H1 (cell line): Measurements from ENCODE around the gene ZNF282. TPM values are rescaled to one million over a fixed set of nuclear protein-coding genes. Genes with fewer than 3 reads are reported as not detected.

Experiments
- CTCF ChIA-PET: fragments of 300-600 bp; sonication (Branson Sonifier 250); formaldehyde crosslinking; loops from one replicate; lab custom pipeline; 2021; ENCODE audit not compliant: partially characterized antibody; lab: Charles Lee
- POLR2A ChIA-PET: fragments of 300-600 bp; sonication (Branson Sonifier 250); formaldehyde crosslinking; loops from one replicate; lab custom pipeline; 2021; ENCODE audit warnings: inconsistent platforms; ENCODE audit not compliant: partially characterized antibody; lab: Charles Lee
- DNase-seq, 2 experiments: peaks; one replicate each; pipeline versions ENCODE4 v3.0.0 to v3.0.0-alpha.2; 2010 to 2022; ENCODE audit warnings: low spot score in 2 of 2, low read depth in 1 of 2, mixed read lengths in 1 of 2
- FAIRE-seq: peaks from 2 replicates; lab custom pipeline; 2011; peaks lifted over from hg19 to GRCh38; lab: Jason Lieb, UNC
- H2AFZ ChIP-seq: 2 replicates; pipeline ENCODE4 v1.8.1; 2012; ENCODE audit warnings: low read length, inconsistent platforms
- H2AK5ac ChIP-seq: 2 replicates; pipeline ENCODE4 v1.6.1; 2013; ENCODE audit warnings: low read depth, low read length
- H2BK120ac ChIP-seq: replicated peaks from 2 replicates; pipeline ENCODE3; 2013; ENCODE audit warnings: low read depth, low read length, inconsistent platforms
- H2BK12ac ChIP-seq: 2 replicates; pipeline ENCODE4 v1.6.1; 2013; ENCODE audit warnings: low read depth, low read length
- H2BK15ac ChIP-seq: 2 replicates; pipeline ENCODE4 v1.6.1; 2013; ENCODE audit warnings: low read length
- H2BK20ac ChIP-seq: 2 replicates; pipeline ENCODE4 v1.6.1; 2013; ENCODE audit warnings: low read length
- H2BK5ac ChIP-seq: 2 replicates; pipeline ENCODE4 v1.6.1; 2013; ENCODE audit warnings: low read depth, low read length
- H3K14ac ChIP-seq: 2 replicates; pipeline ENCODE4 v1.6.1; 2013; ENCODE audit warnings: inconsistent platforms; ENCODE audit not compliant: insufficient read length
- H3K18ac ChIP-seq: 2 replicates; pipeline ENCODE4 v1.6.1; 2013; ENCODE audit warnings: low read length; ENCODE audit errors: extremely low read depth
- H3K23ac ChIP-seq: 2 replicates; pipeline ENCODE4 v1.6.1; 2013; ENCODE audit warnings: inconsistent platforms; ENCODE audit not compliant: insufficient read length
- H3K23me2 ChIP-seq: 2 replicates; pipeline ENCODE4 v1.6.1; 2013; ENCODE audit warnings: low read depth, low read length
- H3K27ac ChIP-seq: 2 replicates; pipeline ENCODE4 v1.6.1; 2011; ENCODE audit warnings: low read depth, low read length, inconsistent platforms
- H3K27me3 ChIP-seq, 4 experiments: replicated peaks in 1 of 4; 1 replicate in 1 of 4; 2 replicates in 3 of 4; pipeline versions ENCODE4 v1.6.1 to v1.8.1; 2011 to 2013; ENCODE audit warnings: low read length in 3 of 4, mild to moderate bottlenecking in 3 of 4, inconsistent platforms in 2 of 4, mixed read lengths in 2 of 4, moderate library complexity in 1 of 4; ENCODE audit not compliant: control insufficient read depth in 3 of 4, insufficient read depth in 3 of 4; ENCODE audit errors: extremely low read depth in 1 of 4
- H3K36me3 ChIP-seq, 4 experiments: 2 replicates each; pipeline versions ENCODE4 v1.6.1 to v1.8.1; 2011 to 2013; ENCODE audit warnings: mild to moderate bottlenecking in 4 of 4, low read length in 3 of 4, moderate library complexity in 2 of 4, control low read depth in 1 of 4, inconsistent platforms in 1 of 4; ENCODE audit not compliant: insufficient read depth in 4 of 4, control insufficient read depth in 2 of 4
- H3K4ac ChIP-seq: replicated peaks from 2 replicates; pipeline ENCODE3; 2013; ENCODE audit warnings: low read length, low read depth, mixed read lengths, inconsistent platforms; ENCODE audit not compliant: insufficient read length
- H3K4me1 ChIP-seq, 4 experiments: replicated peaks in 1 of 4; 1 replicate in 1 of 4; 2 replicates in 3 of 4; pipeline versions ENCODE4 v1.6.1 to v1.8.1; 2011 to 2013; ENCODE audit warnings: low read length in 3 of 4, inconsistent platforms in 2 of 4, mixed read lengths in 1 of 4; ENCODE audit not compliant: insufficient read depth in 4 of 4, control insufficient read depth in 3 of 4
- H3K4me2 ChIP-seq, 2 experiments: 2 replicates each; pipeline versions ENCODE4 v1.6.1 to v1.8.1; 2011 to 2013; ENCODE audit warnings: low read depth in 2 of 2, low read length in 2 of 2, control low read depth in 1 of 2, inconsistent platforms in 1 of 2, mild to moderate bottlenecking in 1 of 2; ENCODE audit not compliant: insufficient read depth in 1 of 2
- H3K4me3 ChIP-seq, 4 experiments: fragments of 200-600, 300-600 bp in 1 of 4; sonication (generic), shearing (Covaris generic), sonication (Bioruptor Twin) in 1 of 4; 2 replicates each; pipeline versions ENCODE4 v1.5.1 to v1.8.1; 2011 to 2016; ENCODE audit warnings: low read length in 4 of 4, low read depth in 3 of 4, control low read depth in 2 of 4, inconsistent platforms in 2 of 4, mild to moderate bottlenecking in 2 of 4, mixed read lengths in 1 of 4, moderate library complexity in 1 of 4; ENCODE audit not compliant: insufficient read depth in 2 of 4; ENCODE audit errors: extremely low read depth in 1 of 4
- H3K56ac ChIP-seq: replicated peaks from 2 replicates; pipeline ENCODE3; 2013; ENCODE audit warnings: low read depth, mild to moderate bottlenecking, mixed read lengths, low read length, inconsistent platforms; ENCODE audit not compliant: insufficient read length
- H3K79me1 ChIP-seq: 2 replicates; pipeline ENCODE4 v1.6.1; 2013; ENCODE audit warnings: low read depth, low read length, control low read depth
- H3K79me2 ChIP-seq, 2 experiments: 2 replicates each; pipeline versions ENCODE4 v1.6.1 to v1.8.1; 2012 to 2013; ENCODE audit warnings: low read length in 2 of 2, mild to moderate bottlenecking in 2 of 2, inconsistent platforms in 1 of 2; ENCODE audit not compliant: insufficient read depth in 2 of 2, control insufficient read depth in 1 of 2
- H3K9ac ChIP-seq, 4 experiments: replicated peaks in 1 of 4; 1 replicate in 1 of 4; 2 replicates in 3 of 4; pipeline versions ENCODE4 v1.6.1 to v1.8.1; 2011 to 2013; ENCODE audit warnings: low read depth in 3 of 4, low read length in 3 of 4, control low read depth in 2 of 4, mild to moderate bottlenecking in 2 of 4, moderate library complexity in 2 of 4, inconsistent platforms in 1 of 4; ENCODE audit errors: extremely low read depth in 1 of 4
- H3K9me3 ChIP-seq, 2 experiments: 2 replicates each; pipeline versions ENCODE4 v1.6.1 to v1.8.1; 2012 to 2013; ENCODE audit warnings: mild to moderate bottlenecking in 2 of 2, moderate library complexity in 2 of 2, control low read depth in 1 of 2, inconsistent platforms in 1 of 2, low read depth in 1 of 2, low read length in 1 of 2, mixed read lengths in 1 of 2; ENCODE audit not compliant: insufficient read depth in 2 of 2
- H4K20me1 ChIP-seq, 2 experiments: replicated peaks in 1 of 2; 2 replicates each; pipeline versions ENCODE3 to v1.8.1; 2011 to 2013; ENCODE audit warnings: inconsistent platforms in 2 of 2, low read length in 2 of 2, mild to moderate bottlenecking in 1 of 2; ENCODE audit not compliant: insufficient read depth in 2 of 2, control insufficient read depth in 1 of 2
- H4K5ac ChIP-seq: 2 replicates; pipeline ENCODE4 v1.6.1; 2013; ENCODE audit warnings: low read length, low read depth, mixed read lengths, inconsistent platforms; ENCODE audit not compliant: insufficient read length
- H4K8ac ChIP-seq: 2 replicates; pipeline ENCODE4 v1.8.0; 2013; ENCODE audit warnings: mild to moderate bottlenecking, moderate library complexity, low read length, inconsistent platforms; ENCODE audit not compliant: insufficient read depth; ENCODE audit errors: extremely low read depth
- H4K91ac ChIP-seq: replicated peaks from 2 replicates; pipeline ENCODE3; 2013; ENCODE audit warnings: low read length, mixed read lengths, inconsistent platforms; ENCODE audit not compliant: insufficient read length
- ATF2 ChIP-seq: IDR thresholded peaks from 2 replicates; pipeline ENCODE4 v1.6.1; 2012; ENCODE audit warnings: low read length, inconsistent platforms
- CBX8 ChIP-seq: fragments of 300-800, 300-1000 bp; sonication (generic); IDR thresholded peaks from 2 replicates; pipeline ENCODE4 v1.7.1; 2016; ENCODE audit warnings: low read depth, low read length, borderline replicate concordance
- CREB1 ChIP-seq: IDR thresholded peaks from 2 replicates; pipeline ENCODE4 v1.6.1; 2012; ENCODE audit warnings: inconsistent platforms
- CTBP2 ChIP-seq: IDR thresholded peaks from 2 replicates; pipeline ENCODE4 v1.7.0; 2011; ENCODE audit warnings: borderline replicate concordance, mild to moderate bottlenecking, moderate library complexity, mixed read lengths, low read length; ENCODE audit not compliant: insufficient read depth, insufficient read length
- GTF2F1 ChIP-seq: IDR thresholded peaks from 2 replicates; pipeline ENCODE4 v1.6.1; 2012; ENCODE audit warnings: low read depth, low read length, improper control_type of control experiment, borderline replicate concordance
- KDM4A ChIP-seq: IDR thresholded peaks from one replicate; pipeline ENCODE4 v1.7.1; 2012; ENCODE audit warnings: low read depth, mild to moderate bottlenecking, moderate library complexity, low read length, inconsistent platforms; ENCODE audit not compliant: severe bottlenecking
- MAFK ChIP-seq: IDR thresholded peaks from 2 replicates; pipeline ENCODE4 v1.6.1; 2012; ENCODE audit warnings: low read depth, mild to moderate bottlenecking, improper control_type of control experiment, low read length
- SIX5 ChIP-seq: IDR thresholded peaks from 2 replicates; pipeline ENCODE4 v1.6.1; 2011; ENCODE audit warnings: mild to moderate bottlenecking, low read depth, low read length
- TAF7 ChIP-seq: optimal IDR thresholded peaks from 2 replicates; pipeline ENCODE3; 2011; ENCODE audit warnings: low read depth, mild to moderate bottlenecking, inconsistent platforms, low read length, moderate library complexity, borderline replicate concordance
- WGBS, 2 experiments: shearing (Covaris generic) in 1 of 2; methylation state at CpG; one replicate each; pipeline versions ENCODE4 v1.1.6 to v1.1.7; 2013 to 2015; ENCODE audit warnings: low lambda C conversion rate in 2 of 2, mixed read lengths in 2 of 2, inconsistent platforms in 1 of 2, low coverage in 1 of 2, missing lambda C conversion rate in 1 of 2; ENCODE audit not compliant: insufficient replicate concordance in 2 of 2, insufficient coverage in 1 of 2, insufficient read length in 1 of 2; ENCODE audit errors: extremely low coverage in 1 of 2, missing lambda C conversion rate in 1 of 2; 5-methylcytosine and 5-hydroxymethylcytosine counted together
- polyA plus RNA-seq, 7 experiments: library from polyadenylated mRNA; depleted of rRNA in 3 of 7; stranded (reverse) in 5 of 7; unstranded in 2 of 7; fragments of >200 nt in 5 of 7; fragments of 200-250 nt in 2 of 7; gene quantifications; 1 replicate in 5 of 7; 2 replicates in 1 of 7; 4 replicates in 1 of 7; pipeline versions ENCODE4 v1.2.1 to v1.2.3, GENCODE V29; 2011 to 2013; ENCODE audit warnings: missing spikeins in 2 of 7, mixed read lengths in 2 of 7
- total RNA-seq: library from RNA; stranded (reverse); fragmentation: NEBNext Ultra II Directional; extraction: Animal tissue kit (Norgen Biotek cat#: 25700); gene quantifications from 2 replicates; pipeline ENCODE4 v1.2.1, GENCODE V29; 2021
- TF ChIP-seq, protein P1 (sequence below): IDR thresholded peaks from 2 replicates; pipeline ENCODE4 v1.6.1; 2012; ENCODE audit warnings: inconsistent platforms

Gene ZNF282
- total and polyA plus RNA-seq, 2 of the 8 experiments (the other 6 are each of a cell fraction or from before 2014, with no cell fraction given): 16.9 to 36.3 TPM

DNA sequence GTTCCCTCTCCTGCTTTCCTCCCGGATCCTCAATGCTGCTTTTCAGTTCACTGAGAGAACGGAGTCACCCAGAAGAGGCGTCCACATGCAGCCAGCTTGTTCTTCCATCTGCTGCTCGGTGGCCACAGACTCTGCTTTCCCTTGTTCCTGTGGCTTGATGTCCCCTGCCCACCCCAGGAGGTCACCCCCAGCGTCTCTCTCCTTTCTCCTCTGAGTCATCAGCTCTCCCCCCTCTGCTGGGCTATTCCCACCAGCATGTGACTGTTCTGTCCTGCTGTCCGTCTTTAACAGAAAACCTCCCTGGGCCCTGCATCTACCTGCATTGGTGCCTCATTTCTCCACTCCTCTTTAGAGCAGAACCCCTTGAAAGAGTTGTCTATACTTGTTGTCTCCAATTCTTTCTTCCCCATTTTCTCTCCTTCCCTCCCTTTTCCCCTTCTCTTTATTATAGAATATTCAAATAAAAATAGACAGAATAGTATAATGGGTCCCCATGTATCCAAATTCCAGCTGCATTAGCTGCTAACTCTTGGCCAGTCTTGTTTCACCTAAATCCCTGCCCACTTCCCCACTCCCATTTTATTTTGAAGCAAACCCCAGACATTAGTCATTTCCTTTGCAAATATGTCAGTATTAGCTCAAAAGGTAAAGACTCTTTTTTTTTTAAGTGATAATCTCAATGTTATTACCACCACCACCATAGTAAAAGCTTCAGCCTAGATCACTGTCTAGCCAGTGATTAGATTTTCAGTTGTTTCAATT, 4.1 kb downstream of the ZNF282 start:
- CTCF ChIA-PET: interaction anchor here (0.6 to 1.1 kb wide), 2 partner anchors 60 to 115 kb away, joined by 3 to 4 read pairs; no protein-coding TSS in a partner anchor
- H3K36me3 ChIP-seq: peaks cover 26 to 54% (median 45%) of the 10 kb centered on the region in 4 experiments
- peaks cover 3 to 41% of the 10 kb centered on the region in 2 experiments; a peak in 3 of 4 replicates for H3K79me2 ChIP-seq
- no peak for TF ChIP-seq SIX5
- TF ChIP-seq TAF7: no peak
- no peak for TF ChIP-seq CBX8
- no peak for TF ChIP-seq GTF2F1
- TF ChIP-seq MAFK: no peak
- no peak for TF ChIP-seq CREB1
- TF ChIP-seq, protein P1, sequence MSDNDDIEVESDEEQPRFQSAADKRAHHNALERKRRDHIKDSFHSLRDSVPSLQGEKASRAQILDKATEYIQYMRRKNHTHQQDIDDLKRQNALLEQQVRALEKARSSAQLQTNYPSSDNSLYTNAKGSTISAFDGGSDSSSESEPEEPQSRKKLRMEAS: no peak
- TF ChIP-seq ATF2: no peak
- no peak for TF ChIP-seq CTBP2
- no peak for TF ChIP-seq KDM4A

More for the DNA sequence above, 4.1 kb downstream of the ZNF282 start:
- peaks cover 12% of the 10 kb centered on the region for H3K79me1 ChIP-seq
- H4K8ac ChIP-seq: no peak overlapping the region
- no peak overlapping the region for H3K14ac ChIP-seq
- no peak overlapping the region for H3K23ac ChIP-seq
- H2BK120ac ChIP-seq: no peak overlapping the region
- H3K23me2 ChIP-seq: peaks cover 5% of the 10 kb centered on the region; the same call in 1 of the 2 replicates
- H3K9me3 ChIP-seq: no peaks in the 10 kb centered on the region
- H3K4me1 ChIP-seq: peaks cover 0 to 5% (median 4%) of the 10 kb centered on the region in 4 experiments; a peak in 5 of 7 replicates
- no peak overlapping the region for H3K4me2 ChIP-seq
- H3K27me3 ChIP-seq: no peaks in the 10 kb centered on the region
- WGBS, 2 experiments: 84% methylated on average over 6 of the region's 6 CpGs; no CpG with 5 or more reads in 1 of the 2 experiments
- FAIRE-seq: no peak
- no peak overlapping the region for H2BK12ac ChIP-seq
- H2AK5ac ChIP-seq: no peak overlapping the region
- no peak for DNase-seq
- no peak overlapping the region for H2AFZ ChIP-seq
- no peak overlapping the region for H2BK15ac ChIP-seq
- no peak overlapping the region for H4K5ac ChIP-seq
- H4K91ac ChIP-seq: no peak overlapping the region
- H3K9ac ChIP-seq: no peak overlapping the region
- no peak overlapping the region for H3K18ac ChIP-seq
- H2BK5ac ChIP-seq: no peak overlapping the region
- peaks cover 7% of the 10 kb centered on the region in 2 experiments for H4K20me1 ChIP-seq
- POLR2A ChIA-PET: interaction anchor here (1.0 to 7.8 kb wide), 2 partner anchors 9 to 13 kb away, joined by 3 to 82 read pairs; no protein-coding TSS in a partner anchor
- H2BK20ac ChIP-seq: no peak overlapping the region
- no peak overlapping the region for H3K4me3 ChIP-seq
- H3K4ac ChIP-seq: no peak overlapping the region
- no peak overlapping the region for H3K27ac ChIP-seq
- H3K56ac ChIP-seq: no peak overlapping the region
